Thoracic aorta (tissue), 2 donors: ENCODE measurements around the gene FNDC3B. TPM values are rescaled to one million over a fixed set of nuclear protein-coding genes. Genes with fewer than 3 reads are reported as not detected.

ENCODE experiments used
- ATAC-seq: fragments of 150-250 bp; one replicate; pipeline ENCODE4 v1.8.0; 2017; ENCODE audit warnings: low read depth; ENCODE audit not compliant: insufficient number of reproducible peaks, low FRiP score
- DNase-seq: peaks from one replicate; pipeline ENCODE4 v3.0.0-alpha.2; 2020; ENCODE audit warnings: low spot score
- H3K27ac ChIP-seq, 2 donors: fragments of 200-600 bp; sonication (generic); 1 replicate in 1 of 2; 2 replicates in 1 of 2; pipeline ENCODE4 v1.5.1; 2016; ENCODE audit warnings: mild to moderate bottlenecking in 2 of 2, moderate library complexity in 2 of 2
- H3K27me3 ChIP-seq: fragments of 200-600 bp; sonication (generic); replicated peaks from 2 replicates; pipeline ENCODE4 v1.6.0; 2016; ENCODE audit warnings: mild to moderate bottlenecking; ENCODE audit not compliant: insufficient read depth
- H3K36me3 ChIP-seq: fragments of 200-600 bp; sonication (generic); one replicate; pipeline ENCODE4 v1.5.1; 2016
- H3K4me1 ChIP-seq, 2 donors: fragments of 200-600 bp; sonication (generic); 1 replicate in 1 of 2; 2 replicates in 1 of 2; pipeline versions ENCODE4 v1.5.1 to v1.6.0; 2016; ENCODE audit warnings: low read depth in 2 of 2, mild to moderate bottlenecking in 1 of 2; ENCODE audit not compliant: control insufficient read depth in 1 of 2
- H3K4me3 ChIP-seq: fragments of 200-600 bp; sonication (generic); 2 replicates; pipeline ENCODE4 v1.5.1; 2016; ENCODE audit warnings: mild to moderate bottlenecking
- H3K9me3 ChIP-seq: fragments of 200-600 bp; sonication (generic); 2 replicates; pipeline ENCODE4 v1.5.1; 2016
- total RNA-seq, 2 donors: library from RNA; depleted of rRNA; stranded (reverse); fragments of >200 nt; gene quantifications; one replicate each; pipeline versions ENCODE4 v1.1.0 to v1.2.3, GENCODE V29; 2016
- TF ChIP-seq, protein P1 (sequence below): fragments of 200-600 bp; sonication (generic); IDR thresholded peaks from one replicate; pipeline ENCODE4 v1.5.1; 2019; ENCODE audit warnings: antibody characterized with exemption

Gene FNDC3B
- total RNA-seq, 2 donors from 2014 or later = 113 to 163 TPM

DNA sequence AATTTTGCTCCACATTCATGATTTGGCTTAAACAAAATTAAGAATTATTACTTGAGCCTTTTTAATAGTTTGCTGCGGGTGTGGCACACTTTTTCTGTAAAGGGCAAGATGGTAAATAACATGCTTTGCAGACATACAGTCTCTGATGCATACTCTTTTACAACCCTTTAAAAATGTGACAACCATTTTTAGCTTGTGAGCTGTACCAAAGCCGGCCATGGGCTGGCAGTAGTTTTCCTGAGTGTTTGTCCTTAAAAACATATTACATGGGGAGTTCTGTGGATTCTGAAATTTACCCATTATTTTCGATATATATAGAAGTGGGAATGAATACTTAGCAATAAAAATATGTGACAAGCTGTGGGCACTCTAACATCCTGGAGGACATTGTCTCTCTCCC lies 163.4 kb downstream of the FNDC3B start:
- peaks cover 41 to 74% of the 10 kb centered on the region in 2 donors for H3K4me1 ChIP-seq
- no peaks in the 10 kb centered on the region for H3K27me3 ChIP-seq
- DNase-seq (no peak), ATAC-seq (no peak)
- H3K27ac ChIP-seq = peak overlapping the region; percentile 82 to 85
- H3K9me3 ChIP-seq = no peaks in the 10 kb centered on the region
- no peaks in the 10 kb centered on the region for H3K36me3 ChIP-seq
- H3K4me3 ChIP-seq = peak overlapping the region; percentile 24
- TF ChIP-seq, protein P1, sequence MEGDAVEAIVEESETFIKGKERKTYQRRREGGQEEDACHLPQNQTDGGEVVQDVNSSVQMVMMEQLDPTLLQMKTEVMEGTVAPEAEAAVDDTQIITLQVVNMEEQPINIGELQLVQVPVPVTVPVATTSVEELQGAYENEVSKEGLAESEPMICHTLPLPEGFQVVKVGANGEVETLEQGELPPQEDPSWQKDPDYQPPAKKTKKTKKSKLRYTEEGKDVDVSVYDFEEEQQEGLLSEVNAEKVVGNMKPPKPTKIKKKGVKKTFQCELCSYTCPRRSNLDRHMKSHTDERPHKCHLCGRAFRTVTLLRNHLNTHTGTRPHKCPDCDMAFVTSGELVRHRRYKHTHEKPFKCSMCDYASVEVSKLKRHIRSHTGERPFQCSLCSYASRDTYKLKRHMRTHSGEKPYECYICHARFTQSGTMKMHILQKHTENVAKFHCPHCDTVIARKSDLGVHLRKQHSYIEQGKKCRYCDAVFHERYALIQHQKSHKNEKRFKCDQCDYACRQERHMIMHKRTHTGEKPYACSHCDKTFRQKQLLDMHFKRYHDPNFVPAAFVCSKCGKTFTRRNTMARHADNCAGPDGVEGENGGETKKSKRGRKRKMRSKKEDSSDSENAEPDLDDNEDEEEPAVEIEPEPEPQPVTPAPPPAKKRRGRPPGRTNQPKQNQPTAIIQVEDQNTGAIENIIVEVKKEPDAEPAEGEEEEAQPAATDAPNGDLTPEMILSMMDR = no peak

DNA sequence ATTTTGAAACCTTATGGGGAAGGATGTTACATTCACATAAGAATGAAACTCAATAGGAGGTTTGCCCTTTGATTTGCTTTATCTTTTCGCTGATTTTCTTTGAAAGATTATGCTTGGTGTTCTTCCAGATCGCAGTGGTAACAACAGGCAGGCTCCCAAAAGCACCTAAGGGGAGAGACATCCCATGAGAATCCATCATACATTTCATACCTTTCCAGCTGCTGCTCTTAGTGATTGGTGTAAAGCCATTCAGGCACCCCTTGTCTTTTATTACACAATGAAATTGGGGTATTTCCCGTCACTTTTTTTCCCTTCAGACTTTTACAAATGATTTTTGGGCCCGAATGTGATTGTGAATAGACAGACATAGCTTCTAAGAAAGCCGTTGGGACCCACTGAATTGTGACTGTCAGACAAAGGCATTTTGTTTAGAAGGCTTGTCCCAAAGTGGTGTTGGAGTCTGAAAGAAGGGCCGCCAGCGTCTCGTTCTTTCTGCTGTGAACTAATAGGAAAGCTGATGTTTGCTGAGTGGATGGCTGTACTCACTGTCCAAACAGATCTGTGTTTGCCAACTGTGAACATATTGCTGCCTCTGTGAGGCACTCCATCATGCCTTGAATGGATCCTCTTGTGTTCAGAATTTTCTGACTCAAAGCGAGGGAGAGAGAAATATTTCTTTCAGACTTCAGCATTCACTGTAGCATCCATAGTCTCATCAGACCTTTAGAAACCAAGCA lies 164.3 kb downstream of the FNDC3B start:
- TF ChIP-seq, protein P1 = no peak
- no peak for DNase-seq
- peak overlapping the region; percentile 28 for H3K4me3 ChIP-seq
- peaks cover 47 to 83% of the 10 kb centered on the region in 2 donors for H3K4me1 ChIP-seq
- H3K27ac ChIP-seq = peak overlapping the region; percentile 82 to 85
- H3K36me3 ChIP-seq = no peaks in the 10 kb centered on the region
- no peaks in the 10 kb centered on the region for H3K9me3 ChIP-seq
- ATAC-seq = no peak
- no peaks in the 10 kb centered on the region for H3K27me3 ChIP-seq

DNA sequence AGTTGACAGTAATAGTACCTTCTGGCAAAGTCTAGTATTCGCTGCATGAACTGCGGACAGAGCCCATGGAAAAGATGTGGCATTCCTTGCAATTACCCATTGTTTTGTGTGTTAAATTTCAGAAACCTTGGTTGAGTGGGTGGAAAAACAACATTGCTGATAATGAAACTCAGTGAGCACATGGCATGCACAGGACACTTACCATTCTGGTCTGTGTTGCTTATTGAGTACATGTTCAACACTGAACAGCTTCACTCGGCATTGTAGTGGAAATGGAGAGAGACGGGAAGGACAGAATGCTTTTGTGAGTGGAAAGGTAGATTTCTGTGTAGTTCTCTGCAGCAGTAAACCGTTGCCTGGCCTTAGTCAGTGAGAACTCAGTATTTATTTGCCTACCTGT lies 165.3 kb downstream of the FNDC3B start:
- peaks cover 50 to 89% of the 10 kb centered on the region in 2 donors for H3K4me1 ChIP-seq
- no peak for ATAC-seq
- no peak for DNase-seq
- no peaks in the 10 kb centered on the region for H3K9me3 ChIP-seq
- H3K27me3 ChIP-seq = no peaks in the 10 kb centered on the region
- TF ChIP-seq, protein P1 = no peak
- no peaks in the 10 kb centered on the region for H3K36me3 ChIP-seq
- H3K4me3 ChIP-seq = no peak overlapping the region
- H3K27ac ChIP-seq = peak overlapping the region; percentile 82 to 85

DNA sequence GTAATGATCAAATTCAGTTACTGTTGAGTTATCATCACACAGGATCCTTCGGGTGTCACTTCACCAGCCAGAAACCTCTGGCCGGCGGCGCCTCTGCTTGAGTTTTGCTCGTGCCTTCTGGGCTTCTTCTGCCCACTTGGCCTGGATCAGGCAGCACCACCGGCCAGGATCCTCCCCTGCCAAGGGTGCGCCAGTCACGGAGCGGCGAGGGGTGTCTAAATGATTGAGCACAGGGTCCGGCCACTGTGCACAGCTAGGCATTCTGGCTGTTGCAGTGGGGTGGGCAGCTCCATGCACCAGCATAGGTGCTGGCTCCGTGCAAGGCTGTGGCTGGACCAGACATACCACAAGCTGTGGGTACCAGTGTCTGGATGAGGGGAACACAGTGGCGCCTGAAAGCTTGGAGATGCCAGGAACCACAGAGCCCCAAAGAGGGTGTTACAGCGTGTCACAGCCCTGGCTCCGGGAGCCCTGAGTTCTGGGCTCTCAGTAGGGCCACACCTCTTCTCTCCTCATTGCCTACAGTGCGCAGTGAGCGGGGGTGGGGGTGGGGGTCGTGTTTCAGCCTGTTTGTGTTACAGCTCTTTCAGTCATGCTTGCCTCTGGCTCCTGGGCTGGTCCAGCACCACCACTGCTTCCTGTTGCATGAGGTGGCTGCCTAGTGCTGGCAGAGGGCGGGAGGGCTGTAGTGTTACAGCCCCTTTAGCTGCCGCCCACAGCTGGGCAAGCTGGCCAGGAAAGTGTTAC lies 169.4 kb downstream of the FNDC3B start:
- Histone ChIP-seq H3K27me3 (no peaks in the 10 kb centered on the region), H3K4me1 (peaks cover 58 to 93% of the 10 kb centered on the region in 2 donors), H3K27ac (peak overlapping the region; percentile 89 to 95), H3K4me3 (peak overlapping the region; percentile 46), H3K36me3 (no peaks in the 10 kb centered on the region), H3K9me3 (no peaks in the 10 kb centered on the region)
- peak; percentile 48 for ATAC-seq
- TF ChIP-seq, protein P1 = no peak
- DNase-seq = no peak
